OCI-LY1 (cell line): ENCODE results near the gene ZBTB17.

Experiments
- H2AFZ ChIP-seq: fragments of 200-600 bp; sonication (generic), shearing (Covaris generic); 2 replicates; pipeline ENCODE4 v1.6.0; 2014; ENCODE audit warnings: antibody characterized with exemption, mild to moderate bottlenecking, low read length
- H3F3A ChIP-seq: fragments of 200-600 bp; sonication (generic), shearing (Covaris generic); 2 replicates; pipeline ENCODE4 v1.6.0; 2014; ENCODE audit warnings: mild to moderate bottlenecking, antibody characterized with exemption, low read length, moderate library complexity; ENCODE audit not compliant: insufficient read depth
- H3K27ac ChIP-seq: fragments of 200-600 bp; sonication (generic); 2 replicates; pipeline ENCODE4 v1.5.1; 2014; ENCODE audit warnings: low read length, mixed run types, mild to moderate bottlenecking, low read depth; ENCODE audit not compliant: poor library complexity, severe bottlenecking
- H3K27me3 ChIP-seq: fragments of 200-600 bp; sonication (generic); 2 replicates; pipeline ENCODE4 v1.6.0; 2014; ENCODE audit warnings: antibody characterized with exemption, mild to moderate bottlenecking, low read length, moderate library complexity; ENCODE audit not compliant: insufficient read depth
- H3K36me3 ChIP-seq: fragments of 200-600 bp; sonication (generic); 2 replicates; pipeline ENCODE4 v1.6.1; 2014; ENCODE audit warnings: mild to moderate bottlenecking, antibody characterized with exemption, low read length, moderate library complexity, mixed read lengths; ENCODE audit not compliant: insufficient read depth
- H3K4me1 ChIP-seq: fragments of 200-600 bp; sonication (generic); 2 replicates; pipeline ENCODE4 v1.5.1; 2014; ENCODE audit warnings: mild to moderate bottlenecking, low read length, moderate library complexity; ENCODE audit not compliant: insufficient read depth, severe bottlenecking
- H3K4me2 ChIP-seq: fragments of 200-600 bp; sonication (generic), shearing (Covaris generic); 2 replicates; pipeline ENCODE4 v1.6.1; 2014; ENCODE audit warnings: low read length
- H3K4me3 ChIP-seq: fragments of 200-600 bp; sonication (generic); 2 replicates; pipeline ENCODE4 v1.5.1; 2014; ENCODE audit warnings: low read length, low read depth, mild to moderate bottlenecking, mixed read lengths; ENCODE audit not compliant: poor library complexity, severe bottlenecking
- H3K79me2 ChIP-seq: fragments of 200-600 bp; shearing (Covaris generic); 2 replicates; pipeline ENCODE4 v1.6.1; 2016; ENCODE audit warnings: mixed run types, low read length, mixed read lengths; ENCODE audit not compliant: insufficient read depth
- H3K9ac ChIP-seq: fragments of 200-600 bp; sonication (generic), shearing (Covaris generic); 2 replicates; pipeline ENCODE4 v1.6.1; 2014; ENCODE audit warnings: mild to moderate bottlenecking, low read length, mixed read lengths
- H3K9me2 ChIP-seq: fragments of 200-600 bp; sonication (generic), shearing (Covaris generic); 2 replicates; pipeline ENCODE4 v1.6.1; 2014; ENCODE audit warnings: low read depth, mild to moderate bottlenecking, low read length, mixed read lengths
- H3K9me3 ChIP-seq: fragments of 200-600 bp; shearing (Covaris generic); 2 replicates; pipeline ENCODE4 v1.6.1; 2014; ENCODE audit warnings: low read length, mixed read lengths
- H4K20me1 ChIP-seq: fragments of 200-600 bp; sonication (generic), shearing (Covaris generic); 2 replicates; pipeline ENCODE4 v1.6.0; 2016; ENCODE audit warnings: mild to moderate bottlenecking, low read length; ENCODE audit not compliant: insufficient read depth
- CTCF ChIP-seq: fragments of 200-600 bp; sonication (generic), shearing (Covaris generic); IDR thresholded peaks from 2 replicates; pipeline ENCODE4 v1.5.1; 2017; ENCODE audit warnings: mild to moderate bottlenecking, antibody characterized with exemption, low read length, moderate library complexity, mixed read lengths
- EZH2 ChIP-seq: fragments of 200-600 bp; sonication (generic), shearing (Covaris generic); IDR thresholded peaks from 2 replicates; pipeline ENCODE4 v1.8.0; 2017; ENCODE audit warnings: borderline replicate concordance, mixed run types, mild to moderate bottlenecking, antibody characterized with exemption, low read length, moderate library complexity, mixed read lengths

The ZBTB17 gene

DNA sequence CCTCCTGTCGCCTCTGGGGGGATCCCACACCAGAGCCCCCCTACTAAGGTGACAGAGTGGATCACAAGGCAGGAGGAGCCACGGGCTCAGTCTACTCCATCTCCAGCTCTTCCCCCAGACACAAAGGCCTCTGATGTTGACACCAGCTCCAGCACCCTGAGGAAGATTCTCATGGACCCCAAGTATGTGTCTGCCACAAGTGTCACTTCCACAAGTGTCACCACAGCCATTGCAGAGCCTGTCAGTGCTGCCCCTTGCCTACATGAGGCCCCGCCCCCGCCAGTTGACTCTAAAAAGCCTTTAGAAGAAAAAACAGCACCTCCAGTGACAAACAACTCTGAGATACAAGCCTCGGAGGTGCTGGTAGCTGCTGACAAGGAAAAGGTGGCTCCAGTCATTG lies 42.2 kb downstream of the ZBTB17 start:
- Histone ChIP-seq H3K27ac (no peak overlapping the region), H3K9me2 (no peaks in the 10 kb centered on the region), H3K9me3 (no peaks in the 10 kb centered on the region), H3K4me3 (no peak overlapping the region), H3K4me1 (peaks cover 9% of the 10 kb centered on the region), H4K20me1 (no peaks in the 10 kb centered on the region), H3F3A (no peaks in the 10 kb centered on the region), H2AFZ (no peak overlapping the region), H3K4me2 (no peak overlapping the region), H3K27me3 (no peaks in the 10 kb centered on the region), H3K36me3 (peaks cover 99% of the 10 kb centered on the region), H3K79me2 (no peaks in the 10 kb centered on the region), H3K9ac (no peak overlapping the region)
- TF ChIP-seq EZH2 (no peak), CTCF (no peak)

DNA sequence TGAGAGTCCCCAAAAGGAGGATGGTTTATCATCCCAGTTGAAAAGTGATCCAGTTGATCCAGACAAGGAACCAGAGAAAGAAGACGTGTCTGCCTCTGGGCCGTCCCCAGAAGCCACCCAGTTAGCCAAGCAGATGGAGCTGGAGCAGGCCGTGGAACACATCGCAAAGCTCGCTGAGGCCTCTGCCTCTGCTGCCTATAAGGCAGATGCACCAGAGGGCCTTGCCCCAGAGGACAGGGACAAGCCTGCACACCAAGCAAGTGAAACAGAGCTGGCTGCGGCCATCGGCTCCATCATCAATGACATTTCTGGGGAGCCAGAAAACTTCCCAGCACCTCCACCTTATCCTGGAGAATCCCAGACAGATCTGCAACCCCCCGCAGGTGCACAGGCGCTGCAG lies 43.3 kb downstream of the ZBTB17 start:
- no peak overlapping the region for H3K9ac ChIP-seq

DNA sequence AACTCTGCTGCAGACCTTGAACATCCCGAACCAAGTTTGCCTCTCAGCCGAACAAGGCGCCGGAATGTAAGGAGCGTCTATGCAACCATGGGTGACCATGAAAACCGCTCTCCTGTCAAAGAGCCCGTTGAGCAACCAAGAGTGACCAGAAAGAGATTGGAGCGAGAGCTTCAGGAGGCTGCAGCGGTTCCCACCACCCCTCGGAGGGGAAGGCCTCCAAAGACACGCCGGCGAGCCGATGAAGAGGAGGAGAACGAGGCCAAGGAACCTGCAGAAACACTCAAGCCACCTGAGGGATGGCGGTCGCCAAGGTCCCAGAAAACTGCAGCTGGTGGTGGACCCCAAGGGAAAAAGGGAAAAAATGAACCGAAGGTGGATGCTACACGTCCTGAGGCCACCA lies 44.0 kb downstream of the ZBTB17 start:
- H3K36me3 ChIP-seq: peaks cover 100% of the 10 kb centered on the region
- no peaks in the 10 kb centered on the region for H3K9me3 ChIP-seq
- H3K9ac ChIP-seq: no peak overlapping the region
- H3K9me2 ChIP-seq: no peaks in the 10 kb centered on the region
- H3K79me2 ChIP-seq: no peaks in the 10 kb centered on the region
- H3K4me2 ChIP-seq: no peak overlapping the region
- no peak overlapping the region for H2AFZ ChIP-seq
- no peaks in the 10 kb centered on the region for H3K4me1 ChIP-seq
- H3K4me3 ChIP-seq: no peak overlapping the region
- no peak overlapping the region for H3K27ac ChIP-seq
- no peaks in the 10 kb centered on the region for H3F3A ChIP-seq
- no peaks in the 10 kb centered on the region for H4K20me1 ChIP-seq
- H3K27me3 ChIP-seq: no peaks in the 10 kb centered on the region
- TF ChIP-seq CTCF (no peak), EZH2 (no peak)

More for the DNA sequence above, 43.3 kb downstream of the ZBTB17 start:
- Histone ChIP-seq H3K36me3 (peaks cover 99% of the 10 kb centered on the region), H3F3A (no peaks in the 10 kb centered on the region), H4K20me1 (no peaks in the 10 kb centered on the region), H3K4me3 (no peak overlapping the region), H3K9me2 (no peaks in the 10 kb centered on the region), H3K79me2 (no peaks in the 10 kb centered on the region), H3K27me3 (no peaks in the 10 kb centered on the region), H3K4me2 (no peak overlapping the region), H2AFZ (no peak overlapping the region), H3K9me3 (no peaks in the 10 kb centered on the region), H3K27ac (no peak overlapping the region), H3K4me1 (peaks cover 5% of the 10 kb centered on the region)
- TF ChIP-seq EZH2: no peak
- TF ChIP-seq CTCF: no peak
